ENCODE results near the gene FGF14.

- TF ChIP-seq, protein P1, sequence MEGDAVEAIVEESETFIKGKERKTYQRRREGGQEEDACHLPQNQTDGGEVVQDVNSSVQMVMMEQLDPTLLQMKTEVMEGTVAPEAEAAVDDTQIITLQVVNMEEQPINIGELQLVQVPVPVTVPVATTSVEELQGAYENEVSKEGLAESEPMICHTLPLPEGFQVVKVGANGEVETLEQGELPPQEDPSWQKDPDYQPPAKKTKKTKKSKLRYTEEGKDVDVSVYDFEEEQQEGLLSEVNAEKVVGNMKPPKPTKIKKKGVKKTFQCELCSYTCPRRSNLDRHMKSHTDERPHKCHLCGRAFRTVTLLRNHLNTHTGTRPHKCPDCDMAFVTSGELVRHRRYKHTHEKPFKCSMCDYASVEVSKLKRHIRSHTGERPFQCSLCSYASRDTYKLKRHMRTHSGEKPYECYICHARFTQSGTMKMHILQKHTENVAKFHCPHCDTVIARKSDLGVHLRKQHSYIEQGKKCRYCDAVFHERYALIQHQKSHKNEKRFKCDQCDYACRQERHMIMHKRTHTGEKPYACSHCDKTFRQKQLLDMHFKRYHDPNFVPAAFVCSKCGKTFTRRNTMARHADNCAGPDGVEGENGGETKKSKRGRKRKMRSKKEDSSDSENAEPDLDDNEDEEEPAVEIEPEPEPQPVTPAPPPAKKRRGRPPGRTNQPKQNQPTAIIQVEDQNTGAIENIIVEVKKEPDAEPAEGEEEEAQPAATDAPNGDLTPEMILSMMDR (conservative IDR thresholded peaks at IDR 0.05) = no peak
- no peak for TF ChIP-seq ZFX (IDR thresholded peaks at IDR 0.05)
Observed at GRCh38 chr13:102002287-102002686, 399.6 kb downstream of the FGF14 start.

Measured in C4-2B (cell line).